Ovary (tissue), 3 donors: Measurements from ENCODE around the gene MAIP1.

Experiments
- CTCF ChIP-seq, 3 donors: fragments of 450-650 bp in 2 of 3; fragments of 200-600 bp in 1 of 3; IDR thresholded peaks; one replicate each; pipeline versions ENCODE4 v1.5.1 to v1.8.0; 2016 to 2022; ENCODE audit warnings: antibody characterized with exemption in 3 of 3, mild to moderate bottlenecking in 1 of 3
- EP300 ChIP-seq: sonication (generic); formaldehyde crosslinking; IDR thresholded peaks from one replicate; pipeline ENCODE4 v1.6.1; 2017; ENCODE audit warnings: antibody characterized with exemption
- POLR2A ChIP-seq: fragments of 450-650 bp; IDR thresholded peaks from one replicate; pipeline ENCODE4 v1.6.1; 2017; ENCODE audit warnings: antibody characterized with exemption, mild to moderate bottlenecking, moderate library complexity
- donor health status: DM: no; HTN: no; CAD: no.

GRCh38 chr2:199911877-199912161, 43.6 kb upstream of the MAIP1 start:
- TF ChIP-seq CTCF (IDR thresholded peaks at IDR 0.05) (no peak), POLR2A (no peak), EP300 (no peak)
